ENCODE measurements around the gene COX10.

The COX10 gene

GRCh38 chr17:14113137-14113536 is 43.8 kb downstream of the COX10 start:
- H3K4me3 ChIP-seq (replicated peaks in 1 of 2; ENCODE audit: low read depth in 2 of 2, low read length in 2 of 2) = no peak overlapping the region
- DNase-seq (ENCODE audit: low read depth in 2 of 2) = no peak
- TF ChIP-seq CTCF (IDR thresholded peaks at IDR 0.05; ENCODE audit: low read depth, low read length) = no peak

- TF ChIP-seq CTCF (IDR thresholded peaks at IDR 0.05; ENCODE audit: low read depth, low read length) = no peak
- DNase-seq (ENCODE audit: low read depth in 2 of 2) = no peak
- no peak overlapping the region for H3K4me3 ChIP-seq (replicated peaks in 1 of 2; ENCODE audit: low read depth in 2 of 2, low read length in 2 of 2)
Measured at GRCh38 chr17:14116263-14117024, 47.1 kb downstream of the COX10 start.

GRCh38 chr17:14118951-14119350 is 49.6 kb downstream of the COX10 start:
- no peak for TF ChIP-seq CTCF (IDR thresholded peaks at IDR 0.05; ENCODE audit: low read depth, low read length)
- H3K4me3 ChIP-seq (replicated peaks in 1 of 2; ENCODE audit: low read depth in 2 of 2, low read length in 2 of 2) = no peak overlapping the region
- no peak for DNase-seq (ENCODE audit: low read depth in 2 of 2)

GRCh38 chr17:14119546-14119945 is 50.2 kb downstream of the COX10 start:
- no peak overlapping the region for H3K4me3 ChIP-seq (replicated peaks in 1 of 2; ENCODE audit: low read depth in 2 of 2, low read length in 2 of 2)
- no peak for DNase-seq (ENCODE audit: low read depth in 2 of 2)
- TF ChIP-seq CTCF (IDR thresholded peaks at IDR 0.05; ENCODE audit: low read depth, low read length) = no peak

- DNase-seq (ENCODE audit: low read depth in 2 of 2) = no peak
- H3K4me3 ChIP-seq (replicated peaks in 1 of 2; ENCODE audit: low read depth in 2 of 2, low read length in 2 of 2) = no peak overlapping the region
Measured at GRCh38 chr17:14121952-14122351, 52.6 kb downstream of the COX10 start.

GRCh38 chr17:14123619-14124278 is 54.4 kb downstream of the COX10 start:
- H3K4me3 ChIP-seq (replicated peaks in 1 of 2; ENCODE audit: low read depth in 2 of 2, low read length in 2 of 2) = no peak overlapping the region
- peak in 1 of 2 donors; percentile 7 for DNase-seq (ENCODE audit: low read depth in 2 of 2)
- TF ChIP-seq CTCF (IDR thresholded peaks at IDR 0.05; ENCODE audit: low read depth, low read length) = no peak

More at GRCh38 chr17:14121952-14122351, 52.6 kb downstream of the COX10 start:
- no peak for TF ChIP-seq CTCF (IDR thresholded peaks at IDR 0.05; ENCODE audit: low read depth, low read length)
